GM18508 (cell line): ENCODE data around the gene NMNAT2.

Source experiments
- ATAC-seq: cut with Tn5 transposase; IDR thresholded peaks from one replicate; pipeline ENCODE4 v1.9.1; 2021; ENCODE audit warnings: moderate number of reproducible peaks; ENCODE audit not compliant: insufficient read depth, unreplicated experiment

The NMNAT2 gene

DNA sequence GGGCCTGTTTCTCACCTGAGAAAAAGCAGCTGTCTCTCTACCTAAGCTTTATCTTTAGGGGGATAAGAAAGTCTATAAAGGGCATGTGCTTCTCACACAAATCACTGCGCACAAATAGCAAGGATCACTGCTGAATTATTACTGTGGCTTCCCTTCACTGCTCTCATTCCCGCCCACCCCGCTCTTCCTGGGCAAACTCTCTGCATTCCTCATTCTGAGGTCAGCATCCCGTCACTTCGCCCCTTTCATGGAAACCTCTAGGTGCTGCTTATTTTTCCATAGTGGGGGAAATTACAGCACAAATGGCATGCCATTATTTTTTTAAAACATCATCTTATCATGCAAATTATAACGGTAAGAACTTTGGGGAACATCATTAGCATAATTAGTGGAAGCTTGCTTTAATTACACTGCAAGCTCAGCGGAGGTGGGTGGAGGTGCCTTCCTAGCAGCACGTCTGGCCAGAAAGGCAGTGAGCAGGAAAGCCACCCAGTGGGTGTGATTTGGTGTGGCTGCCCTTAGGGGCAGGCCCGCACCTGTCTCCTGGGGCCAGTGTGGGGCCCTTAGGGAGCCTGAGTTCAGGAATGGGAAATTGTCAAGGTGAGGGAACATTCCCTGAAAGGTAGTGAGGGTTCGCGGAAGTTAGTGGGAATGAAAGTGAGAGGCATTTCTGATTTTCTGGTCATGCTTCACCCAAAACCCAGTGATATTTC is 126.2 kb downstream of the NMNAT2 start:
- no peak for ATAC-seq

DNA sequence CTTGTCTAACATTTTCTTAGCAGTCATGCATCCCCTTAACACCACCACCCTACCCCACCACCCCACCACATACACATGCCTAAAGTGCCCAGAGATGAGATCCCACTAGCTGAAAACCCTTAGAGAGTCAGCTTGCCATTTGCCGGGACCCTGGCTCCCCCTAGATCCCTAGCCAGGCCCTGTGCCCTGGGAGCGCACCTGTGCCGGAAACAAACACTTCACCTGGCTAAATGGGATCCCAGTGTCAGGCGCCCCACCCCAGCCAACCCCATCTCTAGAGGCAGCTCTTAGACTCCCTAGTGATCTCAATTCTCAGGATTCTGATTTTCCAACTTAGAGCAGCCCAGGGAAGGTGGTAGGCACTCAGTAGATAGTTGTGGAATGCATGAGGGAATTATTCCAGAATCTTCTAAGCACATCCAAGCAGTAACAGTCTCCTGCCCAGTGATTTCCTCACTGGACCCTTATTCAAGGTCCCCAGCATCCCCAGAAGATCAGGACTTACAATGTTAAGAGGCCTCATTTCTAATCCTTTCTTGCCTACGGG is 126.9 kb downstream of the NMNAT2 start:
- no peak for ATAC-seq

DNA sequence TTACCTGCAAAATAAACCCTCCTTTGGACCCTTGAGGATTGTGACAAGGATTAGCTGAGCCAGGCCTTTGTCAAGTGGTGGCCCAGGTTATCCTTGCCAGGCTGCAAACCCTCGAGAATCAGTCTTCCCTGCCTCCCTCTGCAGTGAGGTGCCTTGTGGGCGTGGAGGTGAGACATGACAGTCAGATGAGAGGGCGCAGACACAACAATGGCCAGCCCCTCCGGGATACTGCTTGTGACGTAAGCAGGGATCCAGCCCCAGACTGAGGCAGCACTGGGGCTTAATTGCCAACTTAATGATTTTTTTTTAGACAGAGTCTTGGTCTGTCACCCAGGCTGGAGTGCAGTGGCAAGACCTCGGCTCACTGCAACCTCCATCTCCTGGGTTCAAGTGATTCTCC is 127.6 kb downstream of the NMNAT2 start:
- no peak for ATAC-seq

DNA sequence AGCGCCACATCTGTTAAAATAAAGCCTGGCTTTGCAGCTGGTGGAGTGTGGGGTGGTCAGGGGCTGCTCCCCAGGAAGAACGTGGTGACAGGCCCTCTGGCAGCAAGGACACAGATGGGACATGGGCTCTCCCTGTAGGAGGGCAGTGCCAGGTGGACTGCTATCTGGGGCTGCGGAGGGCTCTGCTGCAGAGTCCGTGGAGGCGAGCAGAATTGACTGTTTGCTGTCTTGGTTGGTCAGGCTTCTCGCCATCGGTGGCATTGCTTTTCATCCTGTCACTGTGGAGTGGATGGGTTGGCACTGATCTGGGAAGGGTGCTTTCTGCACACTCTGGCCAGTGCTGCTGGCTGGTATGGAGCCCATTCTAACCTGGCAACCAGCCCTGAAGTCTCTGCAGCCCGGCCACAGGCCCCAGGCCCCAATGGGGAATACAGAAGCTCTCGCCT is 129.1 kb downstream of the NMNAT2 start:
- no peak for ATAC-seq

DNA sequence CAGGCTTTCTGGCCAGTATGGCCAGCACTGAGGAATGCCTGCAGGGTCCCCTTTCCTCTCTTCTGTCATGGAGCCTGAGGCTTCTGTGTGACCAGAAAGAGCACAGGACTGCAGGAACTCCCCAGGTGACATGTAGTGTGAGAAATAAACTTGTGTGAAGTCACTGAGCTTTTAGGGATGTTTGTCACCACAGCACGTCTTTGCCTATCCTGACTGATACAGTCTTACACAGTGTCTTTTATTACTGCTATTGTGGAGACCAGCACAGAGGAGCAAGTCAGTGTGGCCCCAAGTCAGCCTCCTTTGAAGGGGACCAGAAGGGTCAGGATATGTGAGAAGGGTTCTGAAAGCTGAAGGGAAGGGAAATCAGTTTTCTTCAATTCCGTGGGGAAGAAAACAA is 129.6 kb downstream of the NMNAT2 start:
- no peak for ATAC-seq

DNA sequence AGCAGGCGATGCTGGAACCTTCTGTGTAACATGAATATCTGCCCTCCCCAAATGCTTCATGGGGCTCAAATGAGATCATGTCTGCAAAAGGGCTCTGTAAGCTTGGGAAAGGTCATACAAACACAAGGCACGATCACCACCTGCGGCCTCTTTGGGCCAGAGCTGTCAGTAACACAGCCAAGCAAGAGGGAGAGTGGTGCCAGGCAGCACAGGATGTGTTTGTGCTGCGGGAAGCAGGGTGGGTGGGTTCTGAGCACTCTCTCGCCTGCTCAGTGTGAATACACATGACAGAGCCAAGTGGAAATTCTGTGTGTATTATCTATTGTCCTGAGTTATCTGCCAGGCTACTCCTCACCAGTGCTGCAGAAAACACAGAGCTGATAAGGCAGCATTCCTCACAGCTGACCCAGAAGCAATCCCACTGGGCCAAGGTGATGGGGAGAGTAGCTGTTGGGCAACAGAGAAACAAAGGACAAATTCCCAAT is 130.9 kb downstream of the NMNAT2 start:
- ATAC-seq = no peak

DNA sequence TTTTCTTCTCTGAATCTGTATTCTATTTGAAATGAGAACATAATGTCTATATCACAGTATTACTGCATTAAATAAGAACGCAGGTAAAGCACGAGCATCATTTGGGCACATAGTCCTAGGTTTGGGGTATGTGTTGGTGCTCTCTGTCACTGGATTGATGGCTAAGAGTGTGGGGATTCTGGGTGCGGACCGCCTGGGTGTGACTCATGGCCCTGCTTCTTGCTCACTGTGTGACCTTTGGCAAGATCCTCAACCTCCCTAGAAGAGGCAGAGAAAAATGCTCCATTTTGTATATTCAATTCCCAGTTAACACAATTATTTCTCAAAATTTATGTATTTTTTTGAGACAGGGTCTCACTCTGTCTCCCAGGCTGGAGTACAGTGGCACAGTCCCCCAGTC is 132.4 kb downstream of the NMNAT2 start:
- no peak for ATAC-seq

DNA sequence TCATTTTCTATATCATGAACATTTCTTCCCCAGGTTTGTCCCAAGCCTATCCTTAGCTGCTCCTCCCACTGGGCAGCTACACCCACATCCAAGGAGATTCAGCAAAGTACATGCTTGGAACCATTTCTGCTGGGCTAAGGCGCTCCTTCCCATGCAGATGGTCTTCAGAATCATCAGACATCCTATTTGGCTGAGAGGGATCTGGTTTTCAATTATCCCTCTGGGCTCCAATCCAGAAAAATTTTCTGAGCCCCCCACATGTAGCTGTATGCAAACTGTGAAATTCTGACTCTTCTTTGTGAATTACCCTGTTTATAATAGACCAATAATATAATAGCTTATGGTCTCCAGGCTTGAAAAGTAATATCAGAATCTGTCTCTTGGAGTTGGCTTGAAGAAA is 132.9 kb downstream of the NMNAT2 start:
- ATAC-seq = no peak

DNA sequence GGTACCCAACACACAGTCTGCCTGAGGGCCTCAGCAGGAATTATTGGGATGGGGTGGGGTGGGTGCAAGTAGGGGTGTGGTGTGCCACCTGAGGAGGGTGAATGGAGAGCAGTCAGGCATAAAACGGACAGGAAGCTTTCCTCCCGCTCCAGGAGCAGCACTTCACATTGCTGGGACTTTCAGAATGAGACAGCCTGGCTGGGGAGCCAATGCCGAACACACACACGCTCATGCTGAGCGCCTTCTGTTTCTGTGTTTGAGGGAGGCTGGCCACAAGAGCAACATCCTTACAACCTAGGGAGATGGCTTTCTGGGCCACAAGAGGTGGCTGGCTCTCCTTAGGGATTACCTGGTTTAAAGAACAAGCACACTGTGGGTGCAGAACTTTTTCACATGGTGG is 134.1 kb downstream of the NMNAT2 start:
- no peak for ATAC-seq

DNA sequence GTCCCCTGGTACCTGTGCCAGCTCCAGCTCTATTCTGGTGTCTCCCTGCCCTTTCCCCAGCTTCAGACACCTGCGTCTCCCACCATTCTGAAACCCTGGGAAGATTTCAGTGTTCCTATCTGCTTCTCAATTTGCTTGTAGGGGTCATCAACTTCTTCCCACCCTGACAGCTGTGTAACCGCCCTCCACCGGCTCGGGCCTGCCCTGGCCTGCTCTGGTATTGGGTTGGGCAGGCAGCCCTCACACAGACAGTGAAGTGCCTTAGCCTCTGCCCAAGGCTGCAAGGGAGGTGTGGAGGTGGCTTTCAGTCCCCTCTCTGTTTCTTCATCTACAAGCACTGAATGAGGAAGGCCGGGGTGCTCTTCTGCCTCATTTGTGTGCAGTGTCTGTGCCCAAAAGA is 134.9 kb downstream of the NMNAT2 start:
- no peak for ATAC-seq

DNA sequence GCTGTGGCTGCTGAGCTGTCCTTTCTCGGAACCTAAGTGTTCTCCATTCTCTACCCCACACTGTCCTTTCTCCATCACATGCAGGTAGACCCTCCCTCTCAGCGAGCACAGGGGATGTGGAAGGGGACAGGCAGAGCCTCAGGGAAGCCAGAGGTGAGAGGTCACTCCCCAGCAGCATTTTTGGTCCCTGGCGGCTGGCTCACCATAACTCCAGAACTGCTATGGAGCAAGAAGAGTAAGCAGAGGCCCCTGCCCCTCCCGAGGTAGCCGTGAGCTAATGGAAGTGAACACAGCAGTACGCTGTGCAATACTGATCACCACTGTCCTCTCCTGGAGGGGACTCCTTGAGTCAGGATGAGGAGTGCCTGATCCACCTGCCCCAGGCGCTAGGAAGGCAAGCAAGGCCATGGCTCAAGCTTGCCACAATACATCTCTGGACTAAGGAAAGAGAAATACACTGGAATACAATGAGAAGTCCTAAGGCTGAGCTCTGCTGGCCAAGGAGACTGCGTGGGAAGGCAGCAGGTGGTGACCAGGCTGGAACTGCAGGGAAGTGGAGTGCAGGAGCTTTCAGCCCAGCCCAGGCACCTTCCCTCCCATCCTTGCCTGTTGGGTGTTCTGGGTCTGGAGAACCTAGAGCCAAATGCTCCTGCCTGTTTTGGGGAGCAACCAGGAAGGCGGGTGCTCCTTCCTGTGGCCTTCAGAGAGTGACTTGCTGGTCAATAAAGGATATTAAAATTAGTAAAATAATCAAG is 135.9 kb downstream of the NMNAT2 start:
- ATAC-seq = no peak

DNA sequence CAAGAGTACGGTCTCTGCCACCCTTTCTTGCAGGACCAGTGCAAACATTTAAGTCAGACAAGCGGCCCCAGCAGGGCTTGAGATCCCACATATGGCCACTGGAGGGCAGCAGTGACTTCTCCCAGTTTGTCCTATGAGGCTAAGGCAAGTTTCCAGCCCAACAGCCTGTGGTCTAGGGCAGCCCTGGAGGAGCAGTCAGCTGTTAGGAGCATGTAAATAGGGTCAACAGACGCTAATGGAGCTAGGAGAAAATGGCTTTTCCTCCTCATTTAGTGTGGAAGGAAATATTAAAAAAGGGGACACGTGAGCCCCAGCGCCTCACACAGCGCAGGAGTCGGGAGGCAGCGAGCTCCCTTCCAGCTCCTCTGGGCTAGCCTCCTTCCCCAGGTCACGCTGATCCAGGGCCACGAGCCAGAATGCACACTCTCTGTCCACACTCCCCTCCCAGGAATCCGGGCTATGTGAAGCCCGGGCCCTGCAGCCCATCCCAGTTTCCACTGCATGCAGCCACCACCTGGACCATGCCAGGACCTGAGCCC is 136.6 kb downstream of the NMNAT2 start:
- ATAC-seq = no peak

DNA sequence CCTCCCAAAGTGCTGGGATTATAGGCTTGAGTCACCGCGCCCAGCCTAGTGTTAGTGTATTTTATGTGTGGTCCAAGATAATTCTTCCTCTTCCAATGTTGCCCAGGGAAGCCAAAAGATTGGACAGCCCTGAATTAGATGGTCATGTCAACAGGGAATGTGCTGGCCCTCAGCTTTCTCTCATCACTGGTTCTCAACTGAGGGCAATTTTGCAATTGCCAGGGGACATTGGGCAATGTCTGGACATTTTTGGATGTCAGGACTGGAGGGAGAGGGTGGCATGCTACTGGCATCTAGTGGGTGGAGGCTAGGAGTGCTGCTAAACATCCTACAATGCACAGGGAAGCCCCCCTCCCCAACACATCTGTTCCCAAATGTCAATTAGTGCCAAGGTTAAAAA is 137.1 kb downstream of the NMNAT2 start:
- no peak for ATAC-seq

DNA sequence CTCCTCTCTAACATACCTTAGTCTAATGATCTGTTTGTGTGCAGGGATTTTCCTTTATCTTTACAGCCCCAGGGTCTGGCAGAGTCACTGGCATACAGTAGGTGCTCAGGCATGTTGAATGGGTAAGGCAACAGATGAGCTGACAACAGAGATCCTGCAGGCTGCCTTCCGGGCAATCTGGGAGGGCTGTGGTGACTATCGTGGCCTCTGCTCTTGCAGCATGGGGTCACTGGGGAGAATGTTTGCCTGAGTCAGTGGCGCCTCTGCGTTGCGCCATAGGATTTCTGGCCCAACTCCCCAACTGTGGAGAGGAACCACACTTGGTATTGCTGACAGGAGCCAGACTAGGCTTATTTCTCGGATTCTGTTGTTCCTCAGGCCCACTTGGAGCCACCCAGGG is 138.3 kb downstream of the NMNAT2 start:
- ATAC-seq = no peak

DNA sequence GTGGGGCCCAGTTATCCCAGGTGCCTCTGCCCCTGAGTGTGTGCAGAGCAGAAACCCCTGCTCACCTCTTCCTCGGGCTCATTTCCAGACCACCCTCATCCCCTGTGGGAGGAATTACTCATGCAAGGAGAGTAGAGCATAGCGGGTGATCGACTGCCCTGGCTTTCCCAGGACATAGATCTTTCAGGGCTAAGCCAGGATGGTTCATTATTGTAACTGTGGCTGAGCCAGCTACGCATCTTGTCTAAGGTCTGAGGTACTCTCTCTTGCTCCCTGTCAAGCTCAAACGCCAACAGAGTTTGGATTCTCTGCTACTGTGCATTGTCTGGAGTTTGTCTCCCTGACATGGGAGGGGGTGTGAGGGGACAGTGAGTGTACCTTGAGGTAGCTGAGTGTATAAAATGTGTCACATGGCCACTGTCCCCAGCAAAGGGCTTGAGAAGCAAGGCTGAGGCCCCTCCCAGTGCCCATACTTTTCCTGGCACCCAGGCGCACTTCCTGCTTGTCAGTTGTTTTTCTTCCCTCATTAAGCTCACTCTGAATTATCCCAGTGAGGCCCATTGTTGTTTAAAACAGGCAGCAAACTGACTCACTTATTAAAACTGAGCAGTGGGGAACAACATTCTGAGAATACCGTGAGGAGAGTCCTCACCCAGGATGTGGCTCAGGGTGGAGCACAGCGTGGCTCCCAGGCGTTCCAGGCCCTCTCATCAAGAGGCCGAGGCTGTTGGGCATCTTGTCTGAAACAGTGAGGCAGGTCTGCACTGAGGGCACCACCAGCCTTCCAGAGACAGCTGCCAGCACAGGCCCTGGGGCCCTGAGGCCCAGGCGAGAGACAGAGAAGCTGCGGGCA is 139.2 kb downstream of the NMNAT2 start:
- ATAC-seq = no peak

DNA sequence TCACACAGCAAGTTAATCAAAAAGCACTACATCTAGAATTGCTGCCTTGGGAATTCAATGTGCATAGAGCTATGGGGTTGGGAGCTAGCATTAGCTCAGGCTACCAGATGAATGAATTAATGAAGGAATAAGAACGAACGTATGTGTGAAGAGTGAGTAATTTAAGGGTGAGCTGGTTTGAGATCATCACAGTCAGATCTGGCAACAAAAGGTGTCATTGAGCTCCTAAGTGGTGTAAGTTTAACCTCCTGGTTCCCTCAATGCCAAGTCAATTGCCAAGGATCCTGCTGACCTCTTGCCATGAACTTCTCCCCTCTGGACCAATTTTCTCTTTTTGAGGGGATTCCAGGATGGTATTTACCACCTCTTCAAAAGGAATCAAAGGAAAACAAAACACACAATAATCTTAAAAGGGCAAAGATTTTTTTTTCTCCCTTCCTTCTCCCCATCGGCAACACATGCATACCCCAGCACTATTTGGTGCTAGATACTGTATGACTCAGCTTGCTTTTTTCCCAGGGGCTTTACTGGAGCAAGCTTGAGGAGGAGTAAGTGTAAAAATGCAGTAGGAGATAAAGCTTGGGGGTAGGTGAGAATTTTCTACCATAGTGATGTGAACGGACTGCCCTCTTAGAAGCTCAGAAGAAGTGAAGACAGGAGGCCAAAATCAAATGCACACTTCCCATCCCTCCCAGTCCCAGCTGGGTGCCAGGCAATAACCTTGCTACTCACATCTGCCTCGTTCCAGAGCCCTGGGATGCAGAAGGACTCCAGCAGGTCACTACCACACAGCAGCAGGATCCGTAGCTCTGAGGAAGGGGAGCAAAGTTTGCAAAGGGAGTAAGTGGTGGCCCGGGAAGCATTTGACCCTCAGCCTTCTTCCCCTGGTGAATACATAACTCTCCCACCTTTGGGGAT is 140.1 kb downstream of the NMNAT2 start:
- no peak for ATAC-seq

DNA sequence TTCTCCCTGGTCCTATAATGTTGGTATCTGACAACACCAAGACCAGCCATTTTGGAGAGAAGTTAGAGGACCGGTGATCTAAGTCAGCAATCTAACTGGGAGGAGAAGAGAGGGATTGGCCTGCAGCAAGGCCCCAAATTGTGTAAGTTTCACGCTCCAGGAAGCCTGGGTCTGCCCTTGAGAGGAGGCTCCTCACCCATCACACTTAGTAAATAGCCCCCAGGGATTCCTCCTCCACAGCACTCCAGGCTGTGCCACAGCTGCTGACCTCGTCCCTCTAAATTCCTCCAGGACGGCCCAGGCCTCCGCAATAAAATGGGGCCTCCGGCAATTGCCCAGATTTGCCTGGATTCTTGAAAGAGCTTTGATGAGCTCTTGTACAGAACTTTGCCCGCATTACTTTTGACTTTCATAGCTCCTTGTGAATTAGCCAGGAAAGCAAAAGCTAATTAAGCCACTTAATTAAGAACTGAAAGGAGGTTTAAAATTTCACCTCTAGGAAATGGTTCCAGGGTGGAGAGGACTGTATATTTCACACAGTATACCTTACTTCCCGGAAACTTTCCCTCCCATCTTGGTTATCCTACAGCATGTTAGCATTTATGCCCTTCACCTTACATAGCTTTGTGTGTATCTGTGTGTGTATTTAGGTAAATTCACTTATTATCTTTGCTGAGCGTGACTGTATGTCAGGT is 141.6 kb downstream of the NMNAT2 start:
- no peak for ATAC-seq

DNA sequence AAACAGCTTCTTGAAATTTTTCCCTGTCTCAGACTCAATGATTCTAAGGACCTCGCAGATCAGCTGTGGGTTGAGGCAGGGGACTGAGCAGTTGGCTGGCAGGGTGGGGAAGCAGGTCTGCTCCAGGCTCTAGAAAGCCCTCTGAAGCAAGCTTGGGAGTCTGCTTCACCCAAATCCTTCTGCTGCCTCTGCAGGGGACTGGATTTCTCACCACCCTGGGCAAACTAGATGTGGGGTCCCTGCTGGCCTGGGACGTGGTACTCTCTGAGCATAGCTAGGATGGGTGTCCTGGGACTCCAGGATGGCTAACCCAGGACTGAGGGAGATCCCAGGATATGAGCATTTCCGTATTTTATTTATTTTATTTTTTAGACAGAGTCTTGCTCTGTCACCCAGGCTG is 142.9 kb downstream of the NMNAT2 start:
- ATAC-seq = no peak

DNA sequence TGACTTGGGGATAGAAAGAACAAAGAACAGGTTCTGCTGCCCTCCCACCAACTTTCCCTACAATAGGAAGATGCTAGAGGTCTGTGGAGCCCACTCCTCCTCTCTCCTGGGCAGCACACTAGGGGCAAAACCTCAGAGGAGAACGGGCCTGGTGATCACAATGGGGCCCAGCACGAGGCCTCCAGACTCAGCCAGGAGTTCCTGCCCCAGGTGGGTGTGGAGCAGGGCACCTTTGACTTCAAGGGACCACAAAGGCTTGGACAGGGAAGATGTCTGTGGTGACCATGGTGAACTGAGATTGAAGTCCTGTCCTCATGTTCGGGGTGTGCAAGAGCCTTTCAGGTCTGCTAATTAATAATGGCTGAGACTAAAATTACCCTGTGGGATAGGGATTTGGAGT is 143.3 kb downstream of the NMNAT2 start:
- ATAC-seq = no peak
